Nephron (organoid): ENCODE measurements around the gene NTNG1.

Experiments
- H3K27ac Mint-ChIP-seq, 3 experiments: 2 replicates each; pipeline ENCODE4 v1.8.0; 2020; ENCODE audit warnings: mixed read lengths in 3 of 3, mild to moderate bottlenecking in 2 of 3, moderate library complexity in 1 of 3
- H3K27me3 Mint-ChIP-seq: 2 replicates; pipeline ENCODE4 v1.8.0; 2021; ENCODE audit warnings: low read depth, mild to moderate bottlenecking, moderate library complexity, mixed read lengths
- H3K36me3 Mint-ChIP-seq: 2 replicates; pipeline ENCODE4 v1.8.0; 2020; ENCODE audit warnings: low read depth, mixed read lengths
- H3K4me1 Mint-ChIP-seq: 2 replicates; pipeline ENCODE4 v1.8.0; 2020; ENCODE audit warnings: mixed read lengths
- H3K4me3 Mint-ChIP-seq, 3 experiments: 2 replicates each; pipeline ENCODE4 v1.8.0; 2020; ENCODE audit warnings: mild to moderate bottlenecking in 3 of 3, mixed read lengths in 3 of 3, moderate library complexity in 2 of 3
- H3K9me3 Mint-ChIP-seq: 2 replicates; pipeline ENCODE4 v1.8.0; 2020; ENCODE audit warnings: mixed read lengths
- TF ChIP-seq, protein P1 (sequence below), 3 experiments: fragments of 200-600 bp; sonication (generic); IDR thresholded peaks; one replicate each; pipeline ENCODE4 v1.5.0; 2021; ENCODE audit warnings: antibody characterized with exemption in 3 of 3; ENCODE audit not compliant: unreplicated experiment in 3 of 3

NTNG1 gene

DNA sequence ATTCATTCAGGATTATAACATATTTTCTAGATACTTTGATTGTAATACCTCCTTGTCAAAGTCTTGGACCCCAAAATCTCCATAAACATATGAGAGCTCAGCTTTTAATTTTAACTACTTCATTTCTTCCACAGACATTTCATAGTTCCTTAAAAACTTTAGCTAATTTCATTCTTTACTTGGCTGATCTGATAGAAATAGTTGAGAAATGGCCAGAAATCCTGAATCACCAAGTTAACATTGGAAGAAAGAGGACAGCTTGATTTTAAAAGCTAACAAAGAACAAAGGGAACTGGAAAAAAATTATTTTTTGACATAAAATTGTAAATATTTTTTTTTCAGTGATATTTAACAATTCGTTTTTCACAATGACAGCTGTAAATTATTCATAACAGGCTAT lies 216.5 kb downstream of the NTNG1 start:
- H3K4me1 Mint-ChIP-seq: peaks cover 30% of the 10 kb centered on the region
- H3K4me3 Mint-ChIP-seq: no peak overlapping the region
- peaks cover 8% of the 10 kb centered on the region for H3K36me3 Mint-ChIP-seq
- TF ChIP-seq, protein P1, sequence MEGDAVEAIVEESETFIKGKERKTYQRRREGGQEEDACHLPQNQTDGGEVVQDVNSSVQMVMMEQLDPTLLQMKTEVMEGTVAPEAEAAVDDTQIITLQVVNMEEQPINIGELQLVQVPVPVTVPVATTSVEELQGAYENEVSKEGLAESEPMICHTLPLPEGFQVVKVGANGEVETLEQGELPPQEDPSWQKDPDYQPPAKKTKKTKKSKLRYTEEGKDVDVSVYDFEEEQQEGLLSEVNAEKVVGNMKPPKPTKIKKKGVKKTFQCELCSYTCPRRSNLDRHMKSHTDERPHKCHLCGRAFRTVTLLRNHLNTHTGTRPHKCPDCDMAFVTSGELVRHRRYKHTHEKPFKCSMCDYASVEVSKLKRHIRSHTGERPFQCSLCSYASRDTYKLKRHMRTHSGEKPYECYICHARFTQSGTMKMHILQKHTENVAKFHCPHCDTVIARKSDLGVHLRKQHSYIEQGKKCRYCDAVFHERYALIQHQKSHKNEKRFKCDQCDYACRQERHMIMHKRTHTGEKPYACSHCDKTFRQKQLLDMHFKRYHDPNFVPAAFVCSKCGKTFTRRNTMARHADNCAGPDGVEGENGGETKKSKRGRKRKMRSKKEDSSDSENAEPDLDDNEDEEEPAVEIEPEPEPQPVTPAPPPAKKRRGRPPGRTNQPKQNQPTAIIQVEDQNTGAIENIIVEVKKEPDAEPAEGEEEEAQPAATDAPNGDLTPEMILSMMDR (IDR thresholded peaks at IDR 0.05; ENCODE audit: unreplicated experiment in 3 of 3): no peak
- no peaks in the 10 kb centered on the region for H3K27me3 Mint-ChIP-seq
- H3K27ac Mint-ChIP-seq: peak overlapping the region in 1 of 3 experiments; percentile 81
- peaks cover 4% of the 10 kb centered on the region for H3K9me3 Mint-ChIP-seq

DNA sequence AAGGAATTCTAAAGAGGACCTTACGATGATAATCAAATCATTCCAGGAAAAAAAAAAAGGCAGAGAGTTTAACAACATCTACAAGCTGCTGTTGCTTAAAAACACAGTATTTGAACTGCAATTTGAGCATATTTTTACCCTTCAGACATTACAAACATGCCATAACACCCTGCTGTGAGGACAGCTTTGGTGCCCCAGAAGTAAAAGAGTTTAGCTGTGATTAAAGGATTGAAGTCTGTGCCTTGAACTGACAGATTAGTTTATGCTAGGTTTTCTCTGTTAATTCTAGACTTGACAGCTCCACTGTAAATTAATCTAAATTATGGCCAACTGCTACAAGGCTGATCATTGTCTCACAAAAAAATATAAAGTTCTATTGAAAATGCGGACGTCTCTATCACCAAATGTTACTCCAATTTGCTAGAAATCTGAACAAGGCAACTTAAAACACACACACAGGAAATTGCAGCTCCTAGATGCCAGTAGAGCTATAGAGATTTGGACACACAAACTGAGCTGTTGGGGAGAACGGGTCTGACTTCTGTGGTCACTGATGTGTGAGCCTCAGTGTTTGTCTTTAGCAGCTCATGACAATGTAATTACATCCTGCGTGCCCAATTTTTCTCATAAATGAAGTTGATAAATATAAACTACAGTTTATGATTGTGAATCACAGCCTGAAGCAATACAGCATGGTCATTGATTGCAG lies 217.9 kb downstream of the NTNG1 start:
- TF ChIP-seq, protein P1 (IDR thresholded peaks at IDR 0.05; ENCODE audit: unreplicated experiment in 3 of 3): no peak
- Mint-ChIP-seq H3K9me3 (peaks cover 4% of the 10 kb centered on the region), H3K36me3 (peaks cover 1% of the 10 kb centered on the region), H3K27me3 (no peaks in the 10 kb centered on the region), H3K4me1 (peaks cover 38% of the 10 kb centered on the region), H3K27ac (peak overlapping the region in 2 of 3 experiments; percentile 49 to 56), H3K4me3 (no peak overlapping the region)

DNA sequence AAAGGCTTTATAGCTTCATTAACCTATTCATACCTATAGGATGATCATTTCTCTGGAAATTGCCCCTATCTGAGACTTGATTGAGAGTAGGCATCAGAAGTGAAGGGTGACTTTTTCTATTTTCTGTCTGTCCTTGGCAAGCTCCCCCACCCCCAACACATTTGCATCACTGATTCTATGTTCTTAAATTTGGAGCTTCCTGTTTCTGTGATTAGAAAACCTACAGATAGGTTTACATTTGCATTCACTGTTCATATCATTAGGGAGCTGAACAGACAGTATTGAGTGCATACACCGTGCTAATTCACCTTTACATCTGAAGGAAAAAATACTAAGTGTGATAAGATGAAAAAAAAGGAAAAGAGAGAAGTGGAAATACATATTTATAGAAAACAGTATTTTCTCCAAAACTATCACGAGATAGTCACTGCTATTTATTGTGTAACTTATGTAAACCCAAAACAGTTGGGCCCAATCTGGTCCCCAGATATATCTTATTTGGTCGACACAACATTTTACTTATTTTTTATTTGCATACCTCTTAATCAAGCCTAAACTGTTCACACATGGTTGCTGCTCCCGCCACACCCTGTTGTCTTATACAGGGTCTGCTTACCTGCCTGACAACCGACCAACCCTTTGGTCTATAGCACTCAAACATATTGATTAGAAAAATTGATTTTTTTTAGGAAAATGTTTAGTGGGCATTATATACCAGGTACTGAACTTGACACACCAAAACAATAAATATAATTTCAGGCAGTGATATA lies 218.8 kb downstream of the NTNG1 start:
- Mint-ChIP-seq H3K27ac (peak overlapping the region in 1 of 3 experiments; percentile 49), H3K27me3 (no peaks in the 10 kb centered on the region), H3K4me1 (peaks cover 35% of the 10 kb centered on the region), H3K36me3 (no peaks in the 10 kb centered on the region), H3K4me3 (no peak overlapping the region), H3K9me3 (peaks cover under 1% of the 10 kb centered on the region)
- TF ChIP-seq, protein P1 (IDR thresholded peaks at IDR 0.05; ENCODE audit: unreplicated experiment in 3 of 3): no peak

DNA sequence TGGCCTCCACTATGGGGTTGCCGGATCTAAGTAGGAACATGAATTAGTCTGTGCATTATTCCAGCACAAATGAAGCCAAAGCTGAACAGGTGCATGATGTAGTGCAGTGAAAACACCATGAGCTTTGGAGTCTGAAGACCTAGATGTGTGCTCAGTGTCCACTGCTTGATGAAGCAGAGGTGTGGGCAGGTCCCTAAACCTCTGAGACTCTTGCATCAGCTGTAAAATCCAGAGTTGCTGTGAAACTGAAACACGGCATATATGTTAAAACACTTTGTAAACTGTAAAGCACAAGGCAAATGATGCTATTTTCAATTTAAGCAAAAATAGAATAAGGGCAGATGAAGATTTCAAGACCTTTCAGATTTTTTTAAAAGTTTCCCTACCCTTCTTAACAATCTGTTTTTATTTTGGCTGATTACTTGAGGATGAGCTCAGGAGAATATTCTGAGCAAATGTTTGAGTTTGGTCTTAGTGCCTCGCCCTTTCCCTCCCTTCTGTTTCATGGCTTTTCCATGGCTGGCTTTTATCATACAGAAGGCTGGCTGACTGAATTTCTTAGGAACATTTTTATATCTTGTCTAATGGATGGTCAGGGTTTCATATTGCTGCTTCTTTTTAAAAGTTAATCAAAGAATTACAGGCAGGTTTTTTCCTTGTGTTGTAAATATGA lies 221.8 kb downstream of the NTNG1 start:
- Mint-ChIP-seq H3K9me3 (no peaks in the 10 kb centered on the region), H3K4me1 (peaks cover 31% of the 10 kb centered on the region)

DNA sequence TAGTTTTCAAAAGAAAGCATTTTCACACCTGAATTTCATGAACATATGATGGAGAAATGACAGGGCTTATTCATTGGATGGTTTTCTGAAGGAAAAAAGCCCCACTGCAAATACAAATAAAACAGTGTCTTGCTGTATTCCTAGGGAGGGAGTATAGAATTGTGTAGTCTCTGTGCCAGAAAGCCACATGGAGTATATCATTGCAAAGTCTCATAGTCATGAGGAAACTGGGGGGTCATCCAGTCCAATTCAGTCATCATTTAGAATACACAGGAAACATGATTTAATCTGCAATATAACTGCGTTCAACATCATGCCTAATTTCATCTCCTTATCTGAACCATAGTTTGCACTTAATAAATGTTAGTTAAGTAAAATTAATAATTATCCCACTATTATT lies 222.3 kb downstream of the NTNG1 start:
- Mint-ChIP-seq H3K36me3 (no peaks in the 10 kb centered on the region), H3K27me3 (no peaks in the 10 kb centered on the region), H3K9me3 (no peaks in the 10 kb centered on the region), H3K4me1 (peaks cover 30% of the 10 kb centered on the region), H3K27ac (no peak overlapping the region), H3K4me3 (no peak overlapping the region)
- TF ChIP-seq, protein P1 (IDR thresholded peaks at IDR 0.05; ENCODE audit: unreplicated experiment in 3 of 3): no peak

More for the DNA sequence above, 221.8 kb downstream of the NTNG1 start:
- Mint-ChIP-seq H3K27ac (no peak overlapping the region), H3K36me3 (no peaks in the 10 kb centered on the region), H3K27me3 (no peaks in the 10 kb centered on the region), H3K4me3 (no peak overlapping the region)
- TF ChIP-seq, protein P1 (IDR thresholded peaks at IDR 0.05; ENCODE audit: unreplicated experiment in 3 of 3): no peak
